Cardiac septum (tissue), 1 donor: ENCODE data around the gene ACTR1B. TPM values are rescaled to one million over a fixed set of nuclear protein-coding genes. Genes with fewer than 3 reads are reported as not detected.
"Not testable (repeated sequence)": the region's sequence is repeated elsewhere in the genome, so short reads cannot be mapped to it uniquely, and the experiment has no call there.

Source experiments
- DNase-seq: peaks from one replicate; pipeline ENCODE4 v3.0.0-alpha.2; 2020; ENCODE audit warnings: low spot score
- intact Hi-C: fragments of 100-400 bp; cut with DNase I; formaldehyde crosslinking; loops from one replicate; pipeline ENCODE4 v1.14.0; 2022
- total RNA-seq: library from RNA; stranded (reverse); fragmentation: NEBNext Ultra II Directional; extraction: Animal tissue kit (Norgen Biotek cat#: 25700); gene quantifications from one replicate; pipeline ENCODE4 v1.2.1, GENCODE V29; 2021
- donor health status: DM: no; HTN: no; CAD: no.

ACTR1B gene
- total RNA-seq, 1 donor from 2014 or later = 77.6 TPM

DNA sequence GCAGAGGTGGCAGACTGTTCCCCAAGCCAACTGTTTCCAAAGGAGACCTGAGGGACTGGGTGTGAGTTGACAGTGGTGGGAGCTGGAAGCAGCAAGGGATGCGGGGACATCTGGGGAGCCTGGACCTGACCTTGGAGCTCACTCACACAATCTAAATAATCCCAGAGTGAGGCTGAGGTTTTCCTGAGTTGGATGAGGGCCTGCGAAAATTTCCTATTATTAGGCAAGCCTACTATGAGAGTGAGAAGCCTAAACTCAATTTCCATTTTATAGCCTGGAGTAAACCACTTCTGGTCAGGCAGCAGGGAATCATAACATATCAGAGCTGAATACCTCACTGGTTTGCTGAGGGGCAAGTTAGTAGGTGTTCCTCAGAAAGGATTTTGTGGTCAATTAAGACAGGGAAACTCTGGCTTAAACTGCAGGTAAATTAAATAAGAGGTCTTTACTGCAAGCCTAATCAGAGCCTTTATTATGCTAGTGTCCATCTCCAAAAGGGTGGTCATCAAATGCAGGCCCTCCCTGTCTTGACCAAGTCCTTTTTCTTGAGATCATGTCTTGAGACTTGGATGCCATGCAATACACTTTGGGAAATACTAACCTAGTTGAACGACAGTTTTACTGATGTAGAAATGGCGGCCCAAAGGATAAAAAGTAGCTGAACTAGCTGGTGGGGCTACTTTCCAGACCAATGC lies 19.7 kb downstream of the ACTR1B start:
- intact Hi-C loops = loop anchor here (10.0 kb wide), 2 partner anchors 49 to 1579 kb away; no protein-coding TSS in a partner anchor
- no peak for DNase-seq

DNA sequence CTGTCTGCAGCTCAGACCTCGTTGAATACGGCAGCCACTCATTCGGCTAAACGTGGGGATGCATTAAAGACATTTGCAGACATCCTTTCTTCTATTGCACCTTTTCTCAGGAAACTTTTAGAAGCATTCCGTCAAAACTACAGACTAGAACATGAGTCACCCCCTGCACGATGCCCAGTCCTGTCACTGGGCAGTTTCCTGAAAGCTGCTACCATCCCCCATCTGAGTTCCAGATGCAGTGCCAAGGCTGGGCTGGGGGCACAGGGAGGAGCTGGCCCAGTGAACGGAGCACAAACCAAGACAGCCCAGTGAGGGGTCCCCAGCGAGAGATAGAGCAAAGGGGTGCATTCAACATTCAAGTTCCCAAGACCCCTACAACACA lies 37.8 kb downstream of the ACTR1B start:
- intact Hi-C loops = not testable (repeated sequence)

DNA sequence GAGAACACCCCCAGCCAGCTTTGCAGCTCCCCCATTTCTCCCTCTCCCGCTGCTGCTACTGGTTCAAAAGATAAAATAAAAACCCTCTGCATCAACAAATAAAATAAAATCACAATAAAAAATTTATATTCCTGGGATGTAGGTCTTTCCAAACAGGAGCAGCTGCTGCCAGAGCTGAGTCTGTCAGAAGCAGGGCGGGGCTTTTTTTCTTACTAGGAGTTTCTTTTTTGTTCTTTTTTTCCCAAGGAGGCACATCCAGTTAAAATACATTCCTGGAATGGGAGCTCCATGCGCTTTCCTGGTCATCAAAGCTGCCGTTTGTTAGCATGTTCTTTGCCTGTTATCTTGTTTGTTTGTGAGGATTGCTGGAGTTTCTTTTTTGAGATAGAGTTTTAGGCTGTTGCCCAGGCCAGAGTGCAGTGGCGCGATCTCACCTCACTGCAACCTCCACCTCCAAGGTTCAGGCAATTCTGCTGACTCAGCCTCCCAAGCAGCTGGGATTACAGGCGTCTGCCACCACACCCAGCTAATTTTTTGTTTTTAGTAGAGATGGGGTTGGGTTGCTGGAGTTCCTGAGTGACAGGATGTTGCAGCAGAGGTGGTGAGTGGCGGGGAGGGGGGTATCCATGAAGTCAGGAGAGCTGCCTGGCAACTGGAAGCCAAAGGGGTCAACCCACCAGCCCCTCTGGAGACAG lies 38.3 kb downstream of the ACTR1B start:
- intact Hi-C loops = not testable (repeated sequence)

More for the DNA sequence above, 37.8 kb downstream of the ACTR1B start:
- not testable (repeated sequence) for DNase-seq

DNA sequence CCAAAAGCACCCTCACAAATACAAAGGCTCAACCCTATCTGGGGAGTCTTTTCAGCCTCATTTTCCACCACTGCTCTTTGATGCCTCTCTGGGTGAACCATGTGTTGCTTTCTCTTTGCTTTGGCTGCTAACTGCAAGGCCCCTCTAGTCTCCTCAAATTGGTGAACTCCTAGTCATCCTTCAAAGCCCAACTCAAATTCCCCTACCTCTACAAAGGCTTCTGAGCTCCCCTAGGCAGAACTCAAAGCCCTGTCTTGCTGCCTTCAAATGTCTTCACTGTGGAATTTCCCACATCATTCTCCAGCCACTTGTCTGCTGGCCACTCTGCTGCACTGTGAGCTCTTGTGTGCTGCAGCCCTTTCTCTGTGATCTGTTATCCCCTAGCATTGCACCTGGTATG lies 40.9 kb downstream of the ACTR1B start:
- DNase-seq, intact Hi-C loops: not testable (repeated sequence)

More for the DNA sequence above, 38.3 kb downstream of the ACTR1B start:
- not testable (repeated sequence) for DNase-seq

DNA sequence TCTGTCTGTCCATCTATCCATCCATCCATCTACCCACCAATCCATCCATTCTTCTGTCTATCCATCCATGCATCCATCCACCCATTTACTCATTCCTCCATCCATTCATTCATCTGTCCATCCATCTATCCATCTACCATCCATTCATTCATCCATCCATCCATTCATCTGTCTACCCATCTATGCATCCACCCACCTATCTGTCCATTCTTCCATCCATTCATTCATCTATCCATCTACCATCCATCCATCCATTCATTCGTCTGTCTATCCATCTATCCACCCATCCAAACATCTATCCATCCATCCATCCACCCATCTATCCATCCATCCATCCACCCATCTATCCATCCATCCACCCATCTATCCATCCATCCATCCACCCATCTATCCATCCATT lies 43.4 kb downstream of the ACTR1B start:
- DNase-seq, intact Hi-C loops: not testable (repeated sequence)

DNA sequence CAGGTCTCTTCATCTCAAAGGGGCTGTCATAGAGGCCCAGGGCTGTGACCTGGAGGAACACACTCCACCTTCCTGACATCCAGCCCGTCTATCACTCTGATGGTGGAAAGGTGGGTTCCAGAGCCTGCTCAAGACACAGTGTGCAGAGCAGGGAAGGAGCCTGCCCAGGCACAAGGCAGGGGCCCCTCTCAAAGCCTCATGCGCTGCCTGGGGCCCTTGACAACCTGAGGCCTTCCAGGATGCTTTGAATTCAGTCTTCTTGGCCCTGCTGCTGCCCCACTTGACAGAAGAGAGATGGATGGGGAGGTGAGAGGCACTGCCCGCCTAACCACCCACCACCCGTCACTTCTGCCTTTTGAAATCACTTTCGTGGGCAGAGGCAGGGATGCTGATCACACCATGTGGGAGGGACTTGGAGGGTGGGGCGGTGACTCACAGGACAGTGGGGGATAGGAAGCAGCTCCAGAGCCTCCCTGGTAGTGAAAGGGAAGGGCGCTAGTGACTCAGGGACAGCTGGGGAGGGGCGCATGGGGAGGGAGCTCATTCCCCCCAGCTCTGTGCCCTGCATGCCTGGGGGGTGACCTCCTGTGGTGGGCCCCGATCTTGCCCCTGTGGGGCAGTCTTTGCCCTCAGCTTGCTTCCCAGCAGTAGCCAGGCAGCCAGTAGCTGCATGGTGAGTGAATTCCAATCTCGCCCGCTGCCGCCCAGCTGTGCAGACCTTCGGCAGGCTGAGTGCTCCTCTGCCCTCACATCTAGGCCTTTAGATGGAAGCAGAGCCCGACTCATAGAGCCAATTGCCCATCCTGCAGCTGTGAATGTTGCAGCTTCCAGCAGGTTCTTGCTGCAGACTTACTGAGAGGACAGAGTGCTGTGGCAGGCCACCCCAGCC lies 44.7 kb downstream of the ACTR1B start:
- DNase-seq, intact Hi-C loops: not testable (repeated sequence)

DNA sequence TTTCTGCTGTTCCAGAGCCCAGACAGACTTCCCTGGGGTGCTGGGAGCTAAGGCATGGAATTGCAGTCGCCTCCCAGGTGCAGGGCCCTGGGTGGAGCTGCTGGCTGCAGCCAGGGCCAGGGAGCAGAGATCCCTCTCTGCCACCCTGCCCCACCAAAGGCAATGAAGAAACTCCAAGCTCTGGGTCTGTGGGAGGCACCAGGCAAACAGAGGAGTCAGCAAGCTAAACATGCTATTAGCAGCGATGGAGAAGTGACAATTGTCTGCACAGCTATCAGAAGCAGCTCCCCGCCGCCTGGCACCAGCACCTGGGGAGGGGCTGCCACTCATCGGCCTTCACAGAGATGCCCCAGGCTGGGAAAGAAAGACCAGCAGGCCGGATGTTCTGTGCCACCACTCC lies 45.9 kb downstream of the ACTR1B start:
- no peak for DNase-seq
- intact Hi-C loops = no loop called here

DNA sequence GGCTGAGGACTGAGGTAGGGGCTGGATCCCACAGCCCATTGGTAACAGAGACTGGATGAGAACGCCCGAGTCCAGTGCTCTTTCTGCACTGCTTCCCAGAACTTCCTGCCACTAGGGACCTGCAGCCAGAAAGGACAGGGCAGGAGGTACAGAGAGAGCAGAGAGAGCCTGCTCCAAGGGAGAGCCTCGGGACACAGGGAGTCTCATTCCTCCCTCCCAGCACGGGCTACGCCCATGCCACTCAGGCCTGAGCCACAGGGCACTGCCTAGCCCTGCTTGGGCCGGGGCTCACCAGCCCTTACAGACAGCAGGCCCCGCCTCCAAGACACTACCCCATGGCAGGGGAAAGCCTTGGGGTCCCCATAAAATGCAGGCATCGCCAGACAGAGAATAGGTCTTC lies 48.1 kb downstream of the ACTR1B start:
- intact Hi-C loops = not testable (repeated sequence)

DNA sequence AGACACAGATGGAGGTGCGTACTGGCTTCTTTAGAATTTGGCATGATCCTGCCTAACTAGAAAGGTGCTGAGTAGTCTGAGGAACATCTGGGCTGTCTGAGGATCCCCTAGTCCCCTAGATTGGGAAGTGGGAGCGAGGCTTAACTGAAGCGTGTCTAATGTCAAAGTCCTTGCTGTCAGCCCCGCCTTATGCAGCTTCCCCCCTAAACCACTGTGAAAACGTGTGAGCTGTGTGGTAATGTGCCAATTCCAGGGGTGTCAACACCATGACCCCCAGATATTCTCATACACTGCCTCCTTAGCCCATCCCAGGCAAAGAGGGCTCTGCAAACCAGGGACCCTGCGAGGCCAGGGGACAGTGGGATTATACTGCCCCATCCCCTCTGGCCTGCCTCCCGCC lies 51.9 kb downstream of the ACTR1B start:
- DNase-seq, intact Hi-C loops: not testable (repeated sequence)

More for the DNA sequence above, 48.1 kb downstream of the ACTR1B start:
- DNase-seq = not testable (repeated sequence)

DNA sequence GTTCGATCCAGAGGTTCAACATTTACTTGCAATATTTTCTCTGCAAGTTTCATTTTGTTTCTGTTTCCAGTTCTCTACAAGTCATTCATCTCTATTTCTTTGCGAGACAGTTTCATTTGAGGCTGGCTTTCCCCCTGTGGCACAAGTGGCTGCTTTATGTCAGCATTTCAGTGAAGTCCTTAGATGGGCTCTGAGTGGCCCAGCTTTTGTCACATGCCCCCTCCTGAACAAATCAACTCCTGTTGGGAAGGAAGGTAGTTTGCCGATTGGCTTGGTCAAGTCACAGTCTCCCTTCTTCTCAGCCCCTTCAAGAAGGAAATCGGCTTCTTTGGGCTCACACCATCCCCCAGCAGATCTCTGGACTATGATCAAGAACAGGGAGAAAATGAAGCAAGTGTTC lies 55.1 kb downstream of the ACTR1B start:
- intact Hi-C loops, DNase-seq: not testable (repeated sequence)

Other genes with a start within 250 kb of the ACTR1B start
- 5.0 TPM for gene ANKRD36B, start 74.2 kb downstream of the ACTR1B start, total RNA-seq
- gene COX5B, start 18.0 kb downstream of the ACTR1B start, total RNA-seq = 992 TPM
- 4.6 TPM for gene C2orf92, start 5.7 kb upstream of the ACTR1B start, total RNA-seq
- gene ZAP70, start 49.5 kb upstream of the ACTR1B start, total RNA-seq = 1.2 TPM